Esophagus squamous epithelium (tissue), 5 donors: ENCODE results near the gene ANKS1B. TPM values are rescaled to one million over a fixed set of nuclear protein-coding genes. Genes with fewer than 3 reads are reported as not detected.
"Not testable (repeated sequence)": the region's sequence is repeated elsewhere in the genome, so short reads cannot be mapped to it uniquely, and the experiment has no call there.

Experiments used
- DNase-seq: peaks from one replicate; lab custom pipeline; 2025; lab: John Stamatoyannopoulos, UW
- H3K27ac ChIP-seq, 4 donors: fragments of 200-600 bp; sonication (generic); one replicate each; pipeline ENCODE4 v1.5.1; 2016 to 2019; ENCODE audit warnings: mild to moderate bottlenecking in 1 of 4
- H3K27me3 ChIP-seq, 4 donors: fragments of 200-600 bp; sonication (generic); 1 replicate in 3 of 4; 2 replicates in 1 of 4; pipeline versions ENCODE4 v1.5.1 to v1.6.0; 2017 to 2021; ENCODE audit warnings: antibody characterized with exemption in 1 of 4
- H3K36me3 ChIP-seq, 3 donors: fragments of 200-600 bp; sonication (generic); one replicate each; pipeline ENCODE4 v1.5.1; 2016 to 2019
- H3K4me1 ChIP-seq, 3 donors: fragments of 200-600 bp; sonication (generic); one replicate each; pipeline ENCODE4 v1.5.1; 2017 to 2019
- H3K4me3 ChIP-seq, 4 donors: fragments of 200-600 bp; sonication (generic); 1 replicate in 3 of 4; 2 replicates in 1 of 4; pipeline ENCODE4 v1.5.1; 2016 to 2019; ENCODE audit warnings: mild to moderate bottlenecking in 2 of 4, moderate library complexity in 1 of 4
- H3K9me3 ChIP-seq, 3 donors: fragments of 200-600 bp; sonication (generic); one replicate each; pipeline ENCODE4 v1.5.1; 2016 to 2019
- POLR2A ChIP-seq, 4 donors: fragments of 450-650 bp; IDR thresholded peaks; one replicate each; pipeline ENCODE4 v1.6.1; 2017; ENCODE audit warnings: antibody characterized with exemption in 4 of 4, mild to moderate bottlenecking in 4 of 4, moderate library complexity in 3 of 4
- WGBS, 2 donors: methylation state at CpG; one replicate each; pipeline ENCODE4 v1.1.5; 2018; 5-methylcytosine and 5-hydroxymethylcytosine counted together
- intact Hi-C: fragments of 100-400 bp; cut with DNase I; formaldehyde crosslinking; loops from one replicate; pipeline ENCODE4 v1.15.0; 2022
- total RNA-seq, 4 donors: library from RNA; depleted of rRNA; stranded (reverse); fragments of >200 nt; gene quantifications; one replicate each; pipeline ENCODE4 v1.1.0, GENCODE V29; 2016
- TF ChIP-seq, protein P1 (sequence below), 6 experiments: fragments of 450-650 bp in 4 of 6; fragments of 200-600 bp in 2 of 6; sonication (generic) in 2 of 6; IDR thresholded peaks; one replicate each; pipeline ENCODE4 v1.5.1; 2016 to 2019; ENCODE audit warnings: antibody characterized with exemption in 6 of 6, mild to moderate bottlenecking in 4 of 6, moderate library complexity in 4 of 6
- donor health status: DM: yes; HTN: yes; CAD: no.

ANKS1B gene
- total RNA-seq, 4 donors from 2014 or later, result 1.6 to 15.8 (median 8.1) TPM

DNA sequence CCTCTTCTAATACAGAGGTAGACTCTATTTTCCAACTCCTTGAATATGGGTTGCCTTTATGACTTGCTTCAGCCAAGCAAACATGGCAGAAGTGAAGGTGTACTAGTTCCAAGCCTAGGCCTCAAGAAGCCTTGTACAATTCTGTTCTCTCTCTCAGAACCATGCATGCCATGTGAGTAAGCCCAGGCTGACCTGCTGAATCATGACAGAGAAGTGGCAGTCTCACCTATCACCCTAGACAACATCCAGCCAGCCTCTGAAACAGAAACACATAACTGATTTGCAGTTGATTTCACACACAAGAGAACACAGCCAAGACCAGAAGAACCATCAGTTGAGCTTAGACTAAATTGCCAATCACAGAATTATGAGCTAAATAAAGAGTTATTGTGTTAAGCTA is 180.0 kb downstream of the ANKS1B start:
- H3K27ac ChIP-seq, result no peak overlapping the region
- no peaks in the 10 kb centered on the region for H3K4me1 ChIP-seq
- no peak for DNase-seq
- no peaks in the 10 kb centered on the region for H3K36me3 ChIP-seq
- H3K9me3 ChIP-seq, result no peaks in the 10 kb centered on the region
- no peak overlapping the region for H3K4me3 ChIP-seq
- intact Hi-C loops, result no loop called here
- no peaks in the 10 kb centered on the region for H3K27me3 ChIP-seq
- TF ChIP-seq, protein P1, sequence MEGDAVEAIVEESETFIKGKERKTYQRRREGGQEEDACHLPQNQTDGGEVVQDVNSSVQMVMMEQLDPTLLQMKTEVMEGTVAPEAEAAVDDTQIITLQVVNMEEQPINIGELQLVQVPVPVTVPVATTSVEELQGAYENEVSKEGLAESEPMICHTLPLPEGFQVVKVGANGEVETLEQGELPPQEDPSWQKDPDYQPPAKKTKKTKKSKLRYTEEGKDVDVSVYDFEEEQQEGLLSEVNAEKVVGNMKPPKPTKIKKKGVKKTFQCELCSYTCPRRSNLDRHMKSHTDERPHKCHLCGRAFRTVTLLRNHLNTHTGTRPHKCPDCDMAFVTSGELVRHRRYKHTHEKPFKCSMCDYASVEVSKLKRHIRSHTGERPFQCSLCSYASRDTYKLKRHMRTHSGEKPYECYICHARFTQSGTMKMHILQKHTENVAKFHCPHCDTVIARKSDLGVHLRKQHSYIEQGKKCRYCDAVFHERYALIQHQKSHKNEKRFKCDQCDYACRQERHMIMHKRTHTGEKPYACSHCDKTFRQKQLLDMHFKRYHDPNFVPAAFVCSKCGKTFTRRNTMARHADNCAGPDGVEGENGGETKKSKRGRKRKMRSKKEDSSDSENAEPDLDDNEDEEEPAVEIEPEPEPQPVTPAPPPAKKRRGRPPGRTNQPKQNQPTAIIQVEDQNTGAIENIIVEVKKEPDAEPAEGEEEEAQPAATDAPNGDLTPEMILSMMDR (IDR thresholded peaks at IDR 0.05), result no peak
- no peak for TF ChIP-seq POLR2A (IDR thresholded peaks at IDR 0.05)

DNA sequence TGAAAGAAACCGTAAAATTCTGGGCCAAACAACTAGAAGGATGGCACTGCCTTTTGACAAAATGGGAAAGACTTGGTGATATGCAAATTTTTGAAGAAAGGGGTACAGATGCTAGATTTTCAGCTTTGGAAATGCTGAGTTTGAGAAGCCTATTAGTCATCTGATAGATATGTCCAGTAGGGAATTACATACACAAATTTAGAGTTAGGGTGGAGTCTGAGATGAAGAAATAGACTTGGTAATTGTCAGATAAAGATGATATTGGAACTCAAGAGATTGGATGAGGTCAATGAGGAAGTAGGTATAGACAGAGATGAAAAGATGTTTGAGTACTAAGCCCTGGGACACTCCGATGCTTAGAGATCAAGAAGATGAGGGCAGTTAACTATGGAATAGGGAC is 184.1 kb downstream of the ANKS1B start:
- Histone ChIP-seq H3K27ac (no peak overlapping the region), H3K36me3 (no peaks in the 10 kb centered on the region), H3K4me3 (no peak overlapping the region), H3K4me1 (no peaks in the 10 kb centered on the region), H3K9me3 (no peaks in the 10 kb centered on the region), H3K27me3 (peaks cover 0 to 2% (median 0%) of the 10 kb centered on the region in 4 donors)
- TF ChIP-seq, protein P1 (IDR thresholded peaks at IDR 0.05), result no peak
- no peak for TF ChIP-seq POLR2A (IDR thresholded peaks at IDR 0.05)
- WGBS, 2 donors, result 88 to 92% methylated on average over 2 of the region's 2 CpGs
- intact Hi-C loops, result no loop called here
- no peak for DNase-seq

DNA sequence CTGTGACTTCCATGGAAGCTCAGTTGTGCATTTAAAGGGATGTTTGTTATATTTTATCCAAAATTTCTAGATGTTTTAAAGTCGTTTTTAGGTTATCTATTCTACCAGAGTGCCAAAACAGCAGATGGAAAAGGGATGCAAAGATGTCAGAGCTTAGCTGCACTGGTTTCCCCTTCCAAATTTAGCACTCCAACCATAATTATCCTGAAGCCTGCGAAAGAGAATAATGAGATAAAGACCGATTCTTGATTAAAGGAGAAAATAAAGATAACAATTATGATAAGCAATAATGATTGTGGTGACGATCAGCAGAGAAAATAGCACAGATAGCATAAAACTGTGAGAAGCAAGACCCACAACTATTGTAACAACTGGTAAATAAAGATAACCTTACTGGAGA is 186.8 kb downstream of the ANKS1B start:
- H3K27me3 ChIP-seq, H3K9me3 ChIP-seq, H3K4me1 ChIP-seq, H3K4me3 ChIP-seq, H3K27ac ChIP-seq, DNase-seq, intact Hi-C loops, H3K36me3 ChIP-seq: not testable (repeated sequence)
- 64 to 65% methylated on average over 4 of the region's 4 CpGs for WGBS, 2 donors

DNA sequence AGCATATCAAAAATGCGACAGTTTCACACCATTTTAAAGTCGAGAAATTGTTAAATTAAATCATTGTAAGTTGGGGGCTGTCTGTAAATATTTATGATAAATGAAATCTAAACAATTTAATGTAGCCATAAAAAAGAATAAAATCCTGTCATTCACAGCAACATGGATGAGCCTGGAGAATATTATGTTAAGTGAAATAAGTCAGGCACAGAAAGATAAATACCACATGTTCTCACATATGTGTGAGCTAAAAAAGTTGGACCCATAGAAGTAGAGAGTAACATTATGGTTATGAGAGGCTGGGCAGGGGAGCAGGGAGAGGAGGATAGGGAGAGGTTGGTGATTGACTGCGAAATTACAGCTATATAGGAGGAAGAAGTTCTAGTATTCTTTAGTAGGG is 201.3 kb downstream of the ANKS1B start:
- intact Hi-C loops, result no loop called here
- Histone ChIP-seq H3K9me3 (no peaks in the 10 kb centered on the region), H3K27ac (no peak overlapping the region), H3K4me3 (no peak overlapping the region), H3K4me1 (no peaks in the 10 kb centered on the region), H3K36me3 (peaks cover 0 to 2% (median 0%) of the 10 kb centered on the region in 3 donors), H3K27me3 (no peaks in the 10 kb centered on the region)
- TF ChIP-seq, protein P1 (IDR thresholded peaks at IDR 0.05), result no peak
- no peak for TF ChIP-seq POLR2A (IDR thresholded peaks at IDR 0.05)
- WGBS, 2 donors, result 80 to 83% methylated on average over 3 of the region's 3 CpGs
- no peak for DNase-seq

DNA sequence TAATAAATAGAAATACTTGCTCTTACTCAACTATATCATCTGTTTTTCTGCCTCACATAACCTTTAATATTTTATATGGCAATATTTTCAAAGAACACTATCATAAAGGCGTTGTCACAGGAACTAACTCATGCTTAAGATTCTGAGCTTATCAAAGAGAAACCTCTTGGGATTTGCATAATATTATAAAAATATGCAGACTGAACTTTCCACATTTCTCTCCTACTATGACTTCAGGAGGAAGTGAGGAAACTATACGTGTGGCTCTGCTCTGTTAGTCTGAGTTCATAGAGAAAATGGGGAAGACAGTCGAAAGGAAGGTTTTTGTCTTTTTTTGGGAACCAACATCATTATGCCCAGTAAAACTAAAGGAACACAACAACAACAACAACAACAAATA is 212.5 kb downstream of the ANKS1B start:
- TF ChIP-seq POLR2A (IDR thresholded peaks at IDR 0.05), result no peak
- TF ChIP-seq, protein P1 (IDR thresholded peaks at IDR 0.05), result no peak
- Histone ChIP-seq H3K4me1 (peaks cover 0 to 17% (median 0%) of the 10 kb centered on the region in 3 donors), H3K27me3 (no peaks in the 10 kb centered on the region), H3K9me3 (no peaks in the 10 kb centered on the region), H3K27ac (no peak overlapping the region), H3K36me3 (no peaks in the 10 kb centered on the region), H3K4me3 (no peak overlapping the region)
- WGBS, 2 donors, result 62 to 77% methylated on average over 3 of the region's 3 CpGs
- intact Hi-C loops, result no loop called here
- DNase-seq, result no peak

DNA sequence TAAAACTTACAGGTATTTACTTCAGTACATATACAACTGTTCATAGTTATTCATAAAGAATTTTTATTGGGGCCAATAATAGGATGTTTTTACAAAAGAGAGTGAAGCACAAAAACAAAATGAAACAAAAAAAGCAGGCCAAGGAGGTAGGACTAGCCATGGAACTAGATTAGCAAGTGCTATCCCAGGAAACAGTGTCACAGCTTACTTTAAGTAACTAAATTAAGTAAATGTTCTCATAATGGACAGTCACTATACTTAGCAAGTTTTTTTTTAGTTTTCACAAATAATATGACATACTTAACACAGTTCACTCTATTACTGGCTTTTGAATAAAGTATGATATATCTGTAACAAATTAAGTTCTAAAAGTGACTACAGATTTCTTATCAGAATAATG is 213.1 kb downstream of the ANKS1B start:
- no peaks in the 10 kb centered on the region for H3K36me3 ChIP-seq
- no peak overlapping the region for H3K4me3 ChIP-seq
- peaks cover 0 to 23% (median 0%) of the 10 kb centered on the region in 3 donors for H3K4me1 ChIP-seq
- no peaks in the 10 kb centered on the region for H3K9me3 ChIP-seq
- TF ChIP-seq, protein P1 (IDR thresholded peaks at IDR 0.05), result no peak
- no peak for TF ChIP-seq POLR2A (IDR thresholded peaks at IDR 0.05)
- no peak for DNase-seq
- H3K27ac ChIP-seq, result no peak overlapping the region
- no peaks in the 10 kb centered on the region for H3K27me3 ChIP-seq
- intact Hi-C loops, result no loop called here
